Nucleus accumbens (tissue), 56 donors: ENCODE data around the gene LENG8.
A peak's percentile ranks its signal among the peaks of the same experiment; 100 is the strongest.
"Not testable (repeated sequence)": the region's sequence is repeated elsewhere in the genome, so short reads cannot be mapped to it uniquely, and the experiment has no call there.

Experiments
- DNase-seq, 56 donors: peaks; one replicate each; lab custom pipeline; 2025; lab: John Stamatoyannopoulos, UW

LENG8 gene

DNA sequence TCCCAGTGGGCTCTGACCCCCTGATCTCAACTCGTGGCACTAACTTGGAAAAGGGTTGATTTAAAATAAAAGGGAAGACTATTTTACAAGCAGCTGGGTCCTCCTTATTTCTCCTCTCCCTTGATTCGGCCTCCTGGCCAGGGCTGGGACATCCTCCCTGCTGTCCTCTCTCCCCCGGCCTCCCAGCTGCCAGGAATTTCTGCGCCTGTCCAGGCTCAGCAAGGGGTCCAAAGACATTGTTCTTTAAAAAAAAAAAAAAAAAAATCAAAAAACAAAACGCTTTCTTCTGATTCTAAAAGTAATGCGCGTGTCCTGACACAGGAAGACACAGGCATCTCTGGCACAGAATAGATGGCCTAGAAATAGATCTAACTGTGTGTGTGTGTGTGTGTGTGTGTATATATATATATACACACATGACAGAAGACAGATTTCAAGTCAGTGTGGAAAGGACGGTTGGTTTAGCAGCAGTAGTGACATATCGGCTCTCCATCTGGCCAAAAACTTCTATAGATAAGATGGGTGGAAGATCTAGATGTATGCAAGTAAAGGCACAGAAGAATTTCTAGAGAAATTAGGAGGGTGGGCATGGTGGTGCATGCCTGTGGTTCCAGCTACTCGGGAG, 12.3 kb upstream of the LENG8 start:
- DNase-seq, result no peak

GRCh38 chr19:54439174-54439851, 9.7 kb upstream of the LENG8 start:
- DNase-seq, result peak in 49 of 56 donors; percentile 20 to 87 (median 58)

DNA sequence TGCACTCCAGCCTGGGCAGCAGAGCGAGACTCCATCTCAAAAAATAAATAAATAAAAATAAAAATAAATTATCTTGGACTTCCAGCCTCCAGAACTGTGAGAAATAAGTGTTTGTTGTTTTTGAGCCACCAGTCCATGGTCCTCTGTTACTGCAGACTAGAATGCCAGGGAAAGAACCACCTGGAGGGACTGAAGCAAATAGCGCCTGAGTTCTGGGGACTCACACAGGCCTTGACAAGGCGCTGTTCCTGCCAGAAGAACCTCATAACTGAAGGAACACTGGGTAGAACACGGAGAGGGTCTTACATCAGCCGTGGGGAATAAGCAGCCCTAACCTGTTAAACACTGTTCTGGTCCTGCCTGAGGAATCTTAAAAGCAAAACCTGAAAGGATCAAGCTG, 8.4 kb upstream of the LENG8 start:
- DNase-seq, result no peak

- no peak for DNase-seq
Measured at GRCh38 chr19:54444737-54445136, 4.3 kb upstream of the LENG8 start.

GRCh38 chr19:54446349-54446748, 2.6 kb upstream of the LENG8 start:
- not testable (repeated sequence) for DNase-seq

DNA sequence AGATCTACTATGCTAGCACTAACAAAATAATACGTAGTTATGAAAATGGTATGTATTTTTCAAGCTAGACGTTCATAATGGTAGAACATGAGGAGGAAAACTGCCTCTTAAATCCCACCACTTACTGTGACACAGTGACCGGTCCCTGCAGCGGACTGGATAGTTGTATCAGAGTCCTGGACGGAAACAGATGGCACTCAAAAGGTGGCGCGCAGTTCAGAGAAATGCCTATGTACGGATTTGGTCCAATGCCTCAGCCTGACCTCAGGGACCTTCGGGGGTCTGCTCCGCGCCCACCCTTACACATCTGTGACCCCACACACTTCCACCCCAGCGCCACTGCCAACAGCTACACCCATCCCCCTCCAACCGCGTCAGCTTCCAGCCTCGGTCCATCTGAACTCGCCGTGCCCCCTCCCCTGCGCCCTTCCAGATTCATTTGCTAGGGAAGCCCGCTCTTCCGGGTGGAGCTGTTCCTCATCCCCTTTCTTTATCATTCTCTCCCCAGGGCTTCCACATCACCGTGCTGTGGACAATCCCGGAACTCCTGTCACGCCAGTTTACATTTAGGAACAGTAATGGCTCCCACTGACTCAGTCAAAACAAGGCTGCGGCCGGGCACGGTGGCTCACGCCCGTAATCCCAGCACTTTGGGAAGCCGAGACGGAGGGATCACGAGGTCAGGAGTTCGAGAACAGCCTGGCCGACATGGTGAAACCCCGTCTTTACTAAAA, 792 bp upstream of the LENG8 start:
- DNase-seq, result peak in 33 of 56 donors; percentile 16 to 63 (median 49)

DNA sequence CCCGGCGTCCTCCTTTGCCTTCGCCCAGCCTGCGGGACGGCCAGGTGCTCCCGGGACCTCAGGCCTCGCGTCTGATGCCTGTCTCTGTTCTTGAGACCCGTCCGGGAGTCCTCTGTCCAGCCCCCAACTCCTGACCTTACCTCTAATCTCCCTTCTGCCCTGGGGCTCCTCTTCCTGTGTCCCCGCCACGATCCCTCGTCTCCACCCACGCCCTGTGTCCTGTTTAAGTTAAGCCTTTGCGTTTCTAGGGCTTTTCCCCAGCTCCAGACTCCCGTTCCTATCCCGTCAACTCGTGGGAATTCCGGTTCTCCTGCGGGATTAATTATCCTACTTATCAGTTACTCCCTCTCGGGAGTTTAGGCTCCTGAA, 686 bp downstream of the LENG8 start:
- DNase-seq, result no peak

DNA sequence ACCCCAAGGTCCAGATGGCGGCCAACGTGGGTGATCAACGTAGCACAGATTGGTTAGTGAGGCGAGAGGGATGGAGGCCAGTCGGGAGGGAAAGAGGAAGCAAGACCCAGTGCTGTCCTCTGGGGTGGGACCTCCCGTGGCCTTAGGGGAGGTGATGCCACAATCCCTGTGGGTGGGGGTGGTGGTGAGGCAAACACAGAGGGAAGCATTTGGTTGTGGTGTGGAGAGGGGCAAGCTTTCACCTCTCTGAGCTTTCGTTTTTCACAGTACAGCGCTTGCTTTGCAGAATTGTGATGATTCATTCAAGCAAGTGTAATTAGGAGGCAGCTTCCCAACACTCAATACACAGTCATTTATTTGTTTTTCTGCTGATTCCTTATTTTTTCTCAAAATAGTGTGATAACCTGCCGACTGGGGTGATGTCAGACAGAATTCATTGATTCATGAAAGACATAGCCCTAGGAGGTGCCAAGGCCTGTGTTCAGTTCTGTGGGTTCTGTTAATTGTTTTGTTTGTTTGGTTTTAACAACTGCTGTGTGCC, 2.4 kb downstream of the LENG8 start:
- DNase-seq, result no peak

- DNase-seq, result no peak
Measured at GRCh38 chr19:54451997-54452396, 3.0 kb downstream of the LENG8 start.

DNA sequence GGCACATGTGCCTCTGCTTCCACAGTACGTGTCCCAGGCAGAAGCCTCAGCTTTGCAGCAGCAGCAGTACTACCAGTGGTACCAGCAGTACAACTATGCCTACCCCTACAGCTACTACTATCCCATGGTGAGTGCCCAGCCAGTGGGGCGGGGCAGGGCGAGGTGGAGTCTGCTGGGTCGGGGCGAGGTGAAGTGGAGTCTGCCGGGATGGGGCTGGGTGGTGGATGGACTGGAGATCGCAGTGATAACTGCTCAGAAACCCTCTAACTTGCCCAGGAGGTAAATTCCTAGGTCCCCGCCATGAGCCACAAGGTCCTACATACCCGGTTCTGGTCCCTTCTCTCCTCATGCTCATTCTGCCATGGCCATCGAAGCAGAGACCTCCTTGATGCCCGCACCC, 3.6 kb downstream of the LENG8 start:
- DNase-seq, result no peak

DNA sequence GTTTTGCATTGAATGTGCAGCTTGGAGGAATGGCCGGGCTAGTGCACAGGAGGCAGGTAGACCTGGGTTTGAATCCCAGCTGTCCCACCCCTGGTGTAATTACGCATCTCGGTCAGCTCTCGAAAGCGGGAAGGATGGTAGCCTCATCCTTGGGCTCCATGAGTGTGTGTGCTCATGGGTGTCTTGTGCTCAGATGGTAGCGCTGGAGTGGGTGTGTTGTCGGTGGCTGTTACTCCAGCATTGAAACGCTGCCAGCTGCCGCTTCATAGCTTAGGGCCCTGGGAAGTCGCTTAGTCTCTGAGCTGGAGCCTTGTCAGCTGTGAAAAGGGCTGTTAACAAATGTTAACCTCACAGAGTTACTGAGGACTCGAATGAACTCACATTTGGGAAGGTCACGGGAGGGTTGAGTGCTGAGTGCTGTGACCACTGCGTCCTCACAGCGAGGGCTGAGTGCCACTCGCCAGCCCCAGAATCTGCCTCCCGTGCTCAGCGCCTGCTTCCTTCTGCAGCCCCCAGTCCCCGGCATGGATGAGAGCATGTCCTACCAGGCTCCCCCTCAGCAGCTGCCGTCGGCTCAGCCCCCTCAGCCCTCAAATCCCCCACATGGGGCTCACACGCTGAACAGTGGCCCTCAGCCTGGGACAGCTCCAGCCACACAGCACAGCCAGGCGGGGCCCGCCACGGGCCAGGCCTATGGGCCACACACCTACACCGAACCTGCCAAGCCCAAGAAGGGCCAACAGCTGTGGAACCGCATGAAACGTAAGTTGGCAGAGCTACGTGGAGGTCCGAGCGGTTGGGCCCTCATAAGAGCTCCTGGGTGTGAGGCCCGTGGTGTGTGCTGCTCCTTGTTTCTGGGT, 5.2 kb downstream of the LENG8 start:
- DNase-seq, result no peak

- no peak for DNase-seq
Measured at GRCh38 chr19:54454781-54455675, 6.0 kb downstream of the LENG8 start.

DNA sequence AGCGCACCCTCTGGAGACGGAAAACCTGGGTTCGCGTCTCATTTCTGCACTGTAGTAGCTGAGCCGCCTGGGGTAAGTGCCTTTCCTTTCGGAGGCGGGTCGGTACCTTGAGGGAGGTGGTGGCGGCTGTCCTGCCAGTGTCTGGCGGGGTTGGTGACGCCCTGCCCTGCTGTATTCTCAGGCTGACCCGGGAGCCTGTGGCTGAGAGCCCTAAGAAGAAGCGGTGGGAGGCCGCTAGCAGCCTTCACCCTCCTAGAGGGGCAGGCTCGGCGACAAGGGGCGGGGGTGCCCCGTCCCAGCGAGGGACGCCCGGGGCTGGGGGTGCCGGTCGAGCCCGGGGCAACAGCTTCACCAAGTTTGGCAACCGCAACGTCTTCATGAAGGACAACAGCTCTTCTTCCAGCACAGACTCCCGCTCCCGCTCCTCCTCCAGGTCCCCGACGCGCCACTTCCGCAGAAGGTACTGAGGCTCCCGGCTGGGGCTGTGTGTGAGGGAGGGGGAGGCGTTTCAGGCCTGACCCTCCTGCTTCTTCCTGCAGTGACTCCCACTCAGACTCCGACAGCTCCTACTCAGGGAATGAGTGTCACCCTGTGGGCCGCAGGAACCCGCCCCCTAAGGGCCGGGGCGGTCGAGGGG, 6.9 kb downstream of the LENG8 start:
- DNase-seq, result no peak

GRCh38 chr19:54456423-54457373, 7.7 kb downstream of the LENG8 start:
- DNase-seq, result no peak

DNA sequence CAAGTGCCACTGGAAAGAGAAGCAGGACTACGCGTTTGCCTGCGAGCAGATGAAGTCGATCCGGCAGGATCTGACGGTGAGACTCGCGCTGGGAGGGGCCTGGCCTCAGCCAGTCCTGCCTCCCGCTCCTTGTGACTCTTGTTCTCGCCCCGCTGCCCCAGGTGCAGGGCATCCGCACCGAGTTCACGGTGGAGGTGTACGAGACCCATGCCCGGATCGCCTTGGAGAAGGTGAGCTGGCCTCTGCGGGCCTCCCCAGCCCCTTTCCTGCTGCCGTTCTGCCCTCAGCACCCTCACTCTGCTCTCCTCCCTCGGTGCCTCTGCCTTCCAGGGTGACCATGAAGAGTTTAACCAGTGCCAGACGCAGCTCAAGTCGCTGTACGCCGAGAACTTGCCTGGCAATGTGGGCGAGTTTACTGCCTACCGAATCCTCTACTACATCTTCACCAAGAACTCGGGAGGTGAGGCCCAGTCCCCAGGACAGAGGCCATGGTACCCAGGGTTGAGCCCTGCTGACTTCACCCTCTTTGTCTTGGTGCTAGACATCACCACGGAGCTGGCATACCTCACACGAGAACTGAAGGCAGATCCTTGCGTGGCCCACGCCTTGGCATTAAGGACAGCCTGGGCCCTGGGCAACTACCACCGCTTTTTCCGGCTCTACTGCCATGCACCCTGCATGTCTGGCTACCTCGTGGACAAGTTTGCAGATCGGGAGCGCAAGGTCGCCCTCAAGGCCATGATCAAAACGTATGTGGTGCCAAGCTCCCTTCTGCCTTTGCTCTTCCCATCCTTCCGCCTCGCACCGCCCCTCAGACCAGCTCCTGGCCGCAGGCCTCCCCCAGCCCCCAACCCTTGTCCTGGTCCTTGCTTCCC, 9.0 kb downstream of the LENG8 start:
- DNase-seq, result no peak

GRCh38 chr19:54458648-54459281, 9.8 kb downstream of the LENG8 start:
- no peak for DNase-seq
